Fibroblast of peridontal ligament (primary cell): ENCODE results near the gene HERC4.
"Not testable (repeated sequence)": the region's sequence is repeated elsewhere in the genome, so short reads cannot be mapped to it uniquely, and the experiment has no call there.

Source experiments
- DNase-seq: peaks from one replicate; pipeline ENCODE4 v3.0.0-alpha.2; 2010; ENCODE audit errors: extremely low read depth

The HERC4 gene

DNA sequence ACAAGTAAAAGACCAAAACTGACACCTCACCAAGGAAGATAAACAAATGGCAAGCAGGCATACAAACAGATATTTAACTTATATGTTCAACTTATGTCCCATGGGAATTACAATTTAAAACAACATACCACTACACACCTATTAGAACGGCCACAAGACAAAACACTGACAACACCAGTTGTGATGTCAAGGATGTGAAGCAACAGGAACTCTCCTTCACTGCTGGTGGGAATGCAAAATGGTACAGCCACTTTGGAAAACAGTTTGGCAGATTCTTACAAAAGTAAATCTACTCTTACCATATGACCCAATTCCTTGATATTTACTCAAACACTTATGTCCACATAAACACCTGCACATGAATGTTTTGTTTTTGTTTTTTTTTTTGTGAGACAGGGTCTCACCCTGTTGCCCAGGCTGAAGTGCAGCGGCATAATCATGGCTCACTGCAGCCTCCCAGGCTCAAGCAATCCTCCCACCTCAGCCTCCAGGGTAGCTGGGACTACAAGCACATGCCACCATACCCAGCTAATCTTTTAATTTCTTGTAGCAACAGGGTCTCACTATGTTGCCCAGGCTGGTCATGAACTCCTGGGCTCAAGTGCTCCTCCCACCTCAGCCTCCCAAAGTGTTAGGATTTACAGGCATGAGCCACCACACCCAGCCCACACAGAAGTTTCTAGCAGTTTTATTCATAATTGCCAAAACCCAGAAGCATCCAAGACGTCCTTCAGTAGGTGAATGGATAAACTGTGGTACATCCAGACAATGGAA lies 27.3 kb downstream of the HERC4 start:
- no peak for DNase-seq

DNA sequence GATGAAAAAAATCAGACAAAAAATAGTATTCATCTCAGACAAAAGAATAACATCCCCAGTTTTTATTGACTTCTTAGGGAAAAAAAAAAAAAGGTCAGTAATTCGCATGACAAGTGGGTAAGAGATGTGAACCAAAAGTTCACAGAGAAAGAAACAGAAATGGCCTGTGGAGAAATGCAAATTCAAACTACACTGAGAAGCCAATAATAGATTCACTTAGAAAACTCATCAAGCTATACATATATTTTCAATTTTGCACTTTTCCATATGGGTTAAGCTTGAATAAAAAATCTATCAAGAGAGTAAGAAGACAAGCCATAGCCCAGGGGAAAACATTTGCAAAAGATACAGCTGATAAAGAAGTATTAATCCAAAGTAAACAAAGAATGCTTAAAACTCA lies 28.0 kb downstream of the HERC4 start:
- DNase-seq, result no peak

DNA sequence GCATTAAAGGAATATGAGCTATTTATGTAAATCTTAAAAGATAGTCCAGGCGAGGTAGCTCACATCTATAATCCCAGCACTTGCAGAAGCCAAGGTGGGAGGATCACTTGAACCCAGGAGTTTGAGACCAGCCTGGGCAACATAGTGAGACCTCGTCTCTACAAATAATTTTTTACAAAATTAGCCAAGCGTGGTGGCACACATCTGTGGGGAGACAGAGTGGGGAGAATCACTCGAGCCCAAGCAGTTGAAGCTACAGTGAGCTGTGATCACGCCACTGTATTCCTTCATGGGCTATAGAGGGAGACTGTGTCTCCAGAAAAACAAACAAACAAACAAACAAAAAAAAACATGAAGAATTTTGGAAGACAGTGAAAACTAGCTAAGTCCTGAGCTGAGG lies 28.4 kb downstream of the HERC4 start:
- no peak for DNase-seq

DNA sequence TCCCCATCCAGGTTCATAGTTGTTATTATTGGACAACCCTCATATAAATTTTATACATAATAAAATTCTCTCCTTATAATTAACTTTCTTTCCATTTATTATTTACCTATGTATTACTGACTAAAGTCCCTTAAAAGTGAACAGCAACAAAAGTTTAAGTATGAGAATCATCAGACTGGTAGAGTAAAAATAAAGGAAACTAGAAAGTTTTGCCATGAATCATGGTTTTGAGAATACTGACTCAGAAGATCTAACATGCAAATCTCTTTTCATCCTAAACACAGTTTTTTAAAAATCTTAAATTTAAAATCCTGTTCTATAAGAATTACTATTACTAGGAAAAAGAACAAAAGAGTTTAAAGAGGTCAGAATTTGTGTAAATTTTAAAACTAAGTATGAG lies 32.1 kb downstream of the HERC4 start:
- peak; percentile 62 for DNase-seq

DNA sequence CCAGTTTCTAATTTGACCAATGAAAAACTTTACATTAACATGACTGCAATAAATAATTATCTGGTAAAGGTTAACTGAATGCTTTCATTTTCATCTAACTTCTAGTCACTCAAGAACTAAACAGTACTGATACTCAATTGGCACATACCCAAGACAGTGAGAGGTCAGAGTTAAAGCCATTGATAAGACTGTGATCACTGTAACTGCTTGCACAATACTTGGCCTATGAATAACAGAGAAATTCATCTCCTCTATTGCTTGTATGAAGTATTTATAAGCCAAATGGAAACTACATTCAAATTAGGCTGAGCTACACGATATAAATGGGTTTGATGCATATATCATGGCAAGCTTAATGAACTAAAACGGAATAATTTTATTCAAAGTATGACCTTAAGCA lies 43.0 kb downstream of the HERC4 start:
- no peak for DNase-seq

DNA sequence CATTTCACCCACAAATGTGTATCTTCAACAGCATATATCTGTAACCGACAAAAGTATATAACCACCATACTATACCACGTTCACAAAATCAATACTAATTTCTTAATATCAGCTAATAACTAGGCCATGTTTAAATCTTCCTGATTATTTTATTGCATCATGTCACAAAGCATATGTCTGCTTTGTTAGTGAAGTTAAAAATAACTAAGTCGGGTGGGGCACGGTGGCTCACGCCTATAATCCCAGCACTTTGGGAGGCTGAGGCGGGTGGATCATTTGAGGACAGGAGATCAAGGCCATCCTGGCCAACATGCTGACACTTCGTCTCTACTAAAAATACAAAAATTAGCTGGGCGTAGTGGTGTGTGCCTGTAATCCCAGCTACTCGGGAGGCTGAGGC lies 47.7 kb downstream of the HERC4 start:
- no peak for DNase-seq

DNA sequence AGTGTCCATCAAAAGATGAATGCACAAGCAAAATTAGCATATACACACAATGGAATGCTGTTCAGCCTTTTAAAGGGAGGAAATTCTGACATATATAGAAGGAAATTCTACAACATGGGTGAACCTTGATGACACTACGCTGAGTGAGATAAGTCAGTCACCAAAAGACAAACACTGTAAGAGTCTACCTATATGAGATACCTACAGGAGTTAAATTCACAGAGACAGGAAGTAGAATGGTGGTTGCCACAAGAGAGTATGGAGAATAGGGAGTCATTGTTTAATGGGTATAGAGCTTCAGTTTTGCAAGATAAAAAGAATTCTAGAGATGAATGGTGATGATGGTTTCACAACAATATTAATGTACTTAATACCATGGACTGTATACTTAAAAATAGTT lies 51.8 kb downstream of the HERC4 start:
- no peak for DNase-seq

DNA sequence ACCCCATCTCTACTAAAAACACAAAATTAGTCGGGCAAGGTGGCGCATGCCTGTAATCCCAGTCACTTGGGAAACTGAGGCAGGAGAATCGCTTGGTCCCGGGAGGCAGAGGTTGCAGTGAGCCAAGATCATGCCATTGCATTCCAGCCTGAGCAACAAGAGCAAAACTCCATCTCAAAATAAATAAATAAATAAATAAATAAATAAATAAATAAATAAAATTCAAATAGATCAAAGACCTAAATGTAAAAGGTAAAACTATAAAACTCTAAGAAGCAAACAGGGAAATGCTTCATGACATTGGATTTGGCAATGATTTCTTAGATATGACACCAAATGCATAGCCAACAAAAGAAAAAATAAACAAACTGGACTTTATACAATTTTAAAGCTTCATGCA lies 52.8 kb downstream of the HERC4 start:
- not testable (repeated sequence) for DNase-seq

DNA sequence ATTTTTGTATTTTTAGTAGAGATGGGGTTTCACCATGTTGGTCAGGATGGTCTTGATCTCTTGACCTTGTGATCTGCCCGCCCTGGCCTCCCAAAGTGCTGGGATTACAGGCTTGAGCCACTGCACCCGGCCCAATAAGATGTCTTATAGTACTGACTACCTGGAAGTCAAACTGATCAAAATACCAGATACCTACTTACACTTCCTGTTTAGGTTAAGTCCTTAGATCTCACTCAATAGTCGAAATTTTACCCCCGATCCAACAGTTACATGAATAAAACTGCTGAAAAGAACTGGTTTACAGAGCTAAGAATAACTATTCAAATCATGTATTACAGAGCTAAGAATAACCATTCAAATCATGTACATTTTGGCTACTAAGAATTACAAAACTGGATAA lies 58.6 kb downstream of the HERC4 start:
- not testable (repeated sequence) for DNase-seq

DNA sequence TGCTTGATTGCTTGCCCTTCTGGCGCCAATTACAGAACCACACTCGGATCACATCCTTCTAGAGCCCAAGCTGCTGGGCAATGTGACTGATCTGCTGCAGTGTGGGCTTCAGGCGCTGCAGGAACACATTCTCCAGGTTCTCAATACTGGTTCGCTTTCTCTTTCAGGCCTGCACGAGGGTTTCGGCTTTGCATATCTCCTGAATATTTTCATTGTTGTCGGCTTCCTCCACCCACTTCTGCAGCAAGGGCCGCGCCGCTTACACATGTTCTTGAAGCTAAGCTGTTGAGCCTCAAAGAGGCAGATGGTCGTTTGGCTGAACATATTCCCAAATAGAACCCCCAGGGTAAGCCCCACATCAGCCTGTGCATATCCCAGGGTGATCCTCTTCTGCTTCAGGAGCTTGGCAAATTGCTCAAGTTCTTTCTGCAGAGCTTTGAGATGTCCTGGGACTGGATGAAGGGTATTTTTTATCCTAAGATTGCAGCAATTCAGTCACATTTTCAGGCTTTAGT lies 64.6 kb downstream of the HERC4 start:
- no peak for DNase-seq

DNA sequence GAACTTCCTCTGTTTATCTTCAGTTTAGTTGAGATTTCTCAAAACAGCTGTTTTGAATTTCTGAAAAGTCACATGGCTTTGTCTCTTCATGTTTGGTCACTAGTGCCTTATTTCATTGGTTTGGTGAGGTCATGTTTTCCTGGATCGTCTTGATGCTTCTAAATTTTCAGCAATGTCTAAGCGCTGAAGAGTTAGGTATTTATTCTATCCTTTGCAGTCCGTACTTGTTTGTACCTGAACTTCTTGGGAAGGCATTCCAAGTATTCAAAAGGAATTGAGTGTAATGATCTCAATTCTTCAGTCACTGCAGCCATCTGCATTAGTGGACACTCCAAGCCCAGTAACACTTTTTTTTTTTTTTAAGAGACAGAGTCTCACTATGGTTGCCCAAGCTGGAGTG lies 67.7 kb downstream of the HERC4 start:
- peak; percentile 37 for DNase-seq

DNA sequence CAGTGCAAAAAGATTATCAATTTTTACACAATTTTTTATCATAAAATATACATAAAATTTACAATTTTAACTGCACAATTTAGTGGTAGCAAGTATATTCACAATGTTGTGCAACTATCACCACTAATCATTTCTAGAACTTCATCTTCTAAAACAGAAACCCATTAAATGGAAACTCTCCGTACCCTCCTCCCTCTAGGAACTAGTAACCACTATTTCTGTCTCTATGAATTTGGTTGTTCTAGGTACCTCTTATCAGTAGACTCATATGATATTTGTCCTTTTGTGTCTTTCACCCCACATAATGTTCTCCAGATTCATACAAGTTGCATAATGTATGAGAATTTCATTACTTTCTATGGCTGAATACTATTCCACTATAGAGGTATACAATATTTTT lies 73.5 kb downstream of the HERC4 start:
- no peak for DNase-seq

DNA sequence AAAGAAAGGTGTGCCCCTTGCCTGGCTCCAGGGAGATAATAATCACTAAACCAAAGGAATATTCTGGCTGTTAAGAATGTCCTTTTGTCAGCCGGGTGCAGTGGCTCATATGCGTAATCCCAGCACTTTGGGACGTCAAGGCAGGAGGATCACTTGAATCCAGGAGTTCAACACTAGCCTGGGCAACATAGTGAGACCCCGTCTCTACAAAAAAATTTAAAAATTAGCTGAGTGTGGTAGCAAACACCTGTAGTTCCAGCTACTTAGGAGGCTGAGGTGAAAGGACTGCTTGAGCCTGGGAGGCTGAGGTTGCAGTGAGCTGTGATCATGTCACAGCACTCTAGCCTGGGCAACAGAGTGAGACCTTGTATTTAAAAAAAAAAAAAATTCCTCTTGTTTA lies 74.1 kb downstream of the HERC4 start:
- DNase-seq, result no peak

DNA sequence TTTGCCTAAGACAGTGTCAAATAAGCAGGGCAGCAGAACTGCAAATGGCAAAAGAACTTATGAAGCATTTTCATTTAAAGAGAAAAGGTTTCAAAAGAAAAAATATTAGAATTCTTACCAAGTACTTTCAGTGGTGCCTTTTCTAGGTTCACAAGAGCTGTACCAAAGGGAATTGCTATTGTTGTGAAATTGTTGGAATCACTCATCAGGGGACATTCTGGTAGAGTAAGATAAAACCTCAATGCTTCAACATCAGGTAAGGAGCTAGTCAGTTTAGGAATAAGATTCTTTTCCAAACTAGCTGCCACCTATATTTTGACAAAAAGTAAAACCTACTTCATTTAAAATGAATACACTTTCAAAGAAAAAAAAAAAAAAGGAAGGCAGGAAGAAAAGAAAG lies 85.0 kb downstream of the HERC4 start:
- no peak for DNase-seq

DNA sequence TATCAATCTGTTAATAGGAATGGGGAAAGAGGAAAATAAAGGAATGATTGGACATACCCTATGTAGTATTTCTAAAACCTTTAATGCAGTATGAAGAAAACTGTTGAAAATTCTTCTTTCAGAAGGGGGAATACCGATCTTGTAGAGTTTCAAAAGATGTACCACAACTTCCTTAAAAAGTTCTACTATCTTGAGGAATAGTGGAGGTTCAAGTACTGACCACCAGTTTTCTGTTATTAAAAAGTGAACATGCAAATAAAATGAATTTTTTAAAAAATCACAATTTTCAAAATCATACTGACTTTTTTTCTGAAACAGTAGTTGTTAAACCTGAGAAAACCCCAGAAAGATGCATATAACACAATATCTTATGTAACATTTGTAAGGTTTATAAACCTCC lies 86.5 kb downstream of the HERC4 start:
- no peak for DNase-seq

DNA sequence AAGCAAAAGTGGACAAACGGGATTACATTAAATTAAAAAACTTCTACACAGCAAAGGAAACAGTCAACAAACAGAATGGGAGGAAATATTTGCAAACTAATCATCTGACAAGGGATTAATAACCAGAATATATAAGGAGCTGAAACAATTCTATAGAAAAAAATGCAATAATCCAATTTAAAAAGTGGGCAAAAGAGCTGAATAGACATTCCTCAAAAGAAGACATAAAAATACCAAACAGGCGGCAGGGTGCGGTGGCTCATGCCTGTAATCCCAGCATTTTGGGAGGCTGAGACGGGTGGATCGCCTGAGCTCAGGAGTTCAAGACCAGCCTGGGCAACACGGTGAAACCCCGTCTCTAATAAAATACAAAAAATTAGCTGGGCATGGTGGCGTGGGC lies 92.5 kb downstream of the HERC4 start:
- not testable (repeated sequence) for DNase-seq

DNA sequence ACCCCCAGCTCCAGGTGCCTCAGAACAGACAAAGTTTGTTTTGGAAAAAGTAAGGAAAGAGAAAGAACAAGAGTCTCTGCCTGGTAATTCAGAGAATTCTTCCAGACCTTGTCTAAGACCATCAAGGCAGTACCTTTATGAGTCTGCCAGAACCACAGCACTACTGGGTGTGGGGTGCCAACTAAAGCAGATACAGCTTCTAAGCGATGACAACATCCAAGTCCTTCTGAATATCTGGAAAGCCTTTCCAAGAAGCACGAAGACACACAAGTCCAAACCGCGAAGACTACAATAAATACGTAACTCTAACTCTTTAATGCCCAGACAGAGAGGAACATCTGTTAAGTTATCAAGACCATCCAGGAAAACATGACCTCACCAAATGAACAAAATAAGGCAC lies 96.3 kb downstream of the HERC4 start:
- no peak for DNase-seq

DNA sequence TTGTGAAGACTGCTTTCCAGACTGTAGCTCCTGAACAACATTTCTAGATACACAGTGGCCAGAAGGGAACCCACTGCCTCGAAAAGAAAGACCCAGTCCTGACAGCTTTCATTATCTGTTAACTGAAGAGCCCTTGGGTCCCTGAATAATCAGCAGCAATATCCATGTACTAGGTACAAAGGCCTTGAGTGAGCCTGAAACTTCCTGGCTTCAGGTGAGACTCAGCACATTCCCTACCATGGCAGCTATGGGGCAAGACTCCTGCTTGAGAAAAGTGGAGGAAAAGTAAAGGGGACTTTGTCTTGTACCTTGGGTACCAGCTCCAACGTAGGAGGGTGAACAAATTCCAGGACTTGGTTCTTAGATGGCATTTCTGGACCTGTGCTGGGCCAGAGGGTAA lies 97.8 kb downstream of the HERC4 start:
- no peak for DNase-seq

DNA sequence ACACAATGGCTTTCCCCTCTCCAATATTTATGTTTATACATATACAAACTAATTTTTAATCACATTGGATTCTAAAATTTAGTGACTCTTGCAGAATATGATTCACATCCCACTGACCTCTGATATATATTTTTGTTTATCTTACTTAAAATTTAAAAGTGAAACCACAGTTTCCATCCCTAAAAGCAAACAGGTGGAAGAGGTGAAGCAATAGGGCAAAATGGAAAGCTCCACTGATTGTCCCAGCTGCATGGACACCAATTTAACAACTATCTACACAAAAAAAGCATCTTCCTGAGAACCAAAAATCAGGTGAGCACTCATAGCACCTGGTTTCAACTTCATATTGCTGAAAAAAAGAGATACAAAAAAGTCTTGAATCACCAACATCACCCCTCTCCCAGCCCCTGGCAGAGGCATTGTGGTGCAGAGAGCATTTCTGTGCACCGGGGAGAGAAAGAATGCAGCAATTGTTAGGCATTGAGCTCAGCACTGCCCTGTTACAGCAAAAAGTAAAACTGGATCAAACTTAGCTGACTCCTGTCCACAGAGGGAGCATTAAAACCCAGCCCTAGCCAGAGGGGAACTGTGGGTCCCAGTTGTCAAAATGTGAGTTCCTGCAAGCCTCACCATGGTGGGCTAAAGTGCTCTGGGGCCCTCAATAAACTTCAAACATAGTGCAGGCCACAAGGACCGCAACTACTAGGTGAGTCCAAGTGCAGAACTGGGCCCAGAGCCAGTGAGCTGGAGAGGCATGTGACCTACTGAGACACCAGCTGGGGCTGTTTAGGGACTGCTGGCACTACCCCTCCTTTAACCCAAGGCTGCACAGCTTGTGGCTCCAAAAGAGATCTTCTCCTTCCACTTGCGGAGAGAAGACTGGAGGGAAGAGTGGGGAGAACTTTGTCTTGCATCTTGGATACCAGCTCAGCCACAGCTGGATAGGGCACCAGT lies 98.5 kb downstream of the HERC4 start:
- DNase-seq, result peak; percentile 16

DNA sequence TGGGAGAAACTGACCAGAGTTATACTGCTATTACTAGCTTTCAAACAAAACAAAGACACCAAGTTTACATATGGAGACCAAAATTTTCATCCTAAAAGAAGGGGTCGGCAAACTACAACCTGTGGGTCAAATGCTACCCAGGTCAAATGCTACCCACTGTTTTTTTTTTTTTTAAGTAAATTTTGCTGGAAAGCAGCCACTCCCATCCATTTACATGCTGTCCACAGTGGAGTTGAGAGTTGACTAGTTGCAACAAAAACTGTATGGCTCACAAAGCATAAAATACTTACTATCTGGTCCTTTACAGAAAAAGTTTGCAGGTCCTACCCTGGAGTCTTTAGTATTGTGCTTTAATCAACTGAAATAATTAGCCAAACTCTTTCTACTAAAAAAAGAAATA lies 99.2 kb downstream of the HERC4 start:
- no peak for DNase-seq

DNA sequence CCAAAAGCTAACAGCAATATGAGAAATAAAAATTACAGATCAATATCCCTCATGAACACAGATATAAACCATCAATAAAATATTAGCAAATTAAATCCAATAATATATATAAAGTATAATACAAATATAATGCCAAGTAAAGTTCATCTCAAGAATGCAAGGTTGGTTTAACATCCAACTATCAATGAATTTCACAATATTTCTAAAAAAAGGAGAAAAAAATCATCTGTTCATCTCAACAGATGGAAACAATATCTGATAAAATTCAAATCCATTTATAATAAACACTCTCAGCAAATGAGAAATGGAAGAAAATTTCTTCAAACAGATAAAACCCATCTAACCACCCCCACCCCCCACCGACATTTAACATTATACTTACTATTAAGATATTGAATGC lies 103.8 kb downstream of the HERC4 start:
- DNase-seq, result peak; percentile 11

DNA sequence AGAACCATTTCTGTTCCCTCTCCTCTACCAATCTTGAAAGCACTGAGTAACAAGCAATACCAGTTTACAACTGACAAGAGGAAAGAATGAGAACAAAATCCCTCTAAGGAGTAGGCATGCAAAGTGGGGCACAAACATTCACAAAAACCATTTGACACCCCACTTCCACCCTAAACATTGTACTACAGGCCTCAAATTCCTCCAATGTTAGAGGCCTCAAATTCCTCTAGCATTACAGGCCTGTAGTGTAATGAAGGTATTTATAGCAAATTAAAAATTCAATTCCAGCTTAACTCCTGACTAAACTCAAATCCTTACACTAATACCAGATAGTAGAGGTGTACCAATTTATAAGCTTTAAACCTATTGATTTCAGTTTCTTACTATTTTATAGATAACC lies 105.2 kb downstream of the HERC4 start:
- DNase-seq, result no peak

DNA sequence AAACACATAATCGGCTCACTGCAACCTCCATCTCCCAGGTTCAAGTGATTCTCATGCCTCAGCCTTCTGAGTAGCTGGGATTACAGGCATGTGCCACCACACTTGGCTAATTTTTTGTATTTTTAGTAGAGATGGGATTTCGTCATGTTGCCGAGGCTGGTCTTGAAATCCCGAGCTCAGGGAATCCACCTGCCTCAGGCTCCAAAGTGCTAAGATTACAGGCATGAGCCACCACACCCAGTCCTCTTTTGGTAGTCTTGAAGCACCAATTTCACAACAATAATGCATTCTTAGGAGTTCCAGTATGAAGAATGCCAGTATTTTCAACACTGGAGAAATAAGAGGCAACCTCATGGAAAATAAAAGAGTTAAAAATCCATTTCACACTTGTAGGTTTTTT lies 109.0 kb downstream of the HERC4 start:
- DNase-seq, result not testable (repeated sequence)
